Putamen (tissue), 1 donor: ENCODE measurements around the gene USP53.
"Not testable (repeated sequence)": the region's sequence is repeated elsewhere in the genome, so short reads cannot be mapped to it uniquely, and the experiment has no call there.

Experiments used
- DNase-seq: peaks from one replicate; pipeline ENCODE4 v3.0.0-alpha.2; 2016; ENCODE audit warnings: low spot score

USP53 gene

DNA sequence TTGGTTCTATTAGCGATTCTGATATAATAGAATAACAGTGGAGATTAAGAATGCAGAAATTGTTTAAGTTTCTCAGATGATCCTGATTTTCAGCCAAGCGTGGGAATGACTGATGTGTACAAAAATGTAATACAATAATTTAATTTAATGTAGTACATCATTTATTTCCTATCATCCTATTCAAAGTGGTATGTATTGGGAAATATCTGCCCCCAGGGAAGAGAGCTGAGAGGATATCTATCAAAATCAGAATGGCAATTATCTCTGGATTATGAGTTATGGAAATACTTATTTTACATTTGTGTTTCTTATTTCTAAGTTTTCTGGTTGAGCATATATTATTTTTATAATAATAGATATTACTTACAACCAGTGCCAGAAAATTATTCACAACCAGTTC, 105.5 kb downstream of the USP53 start:
- no peak for DNase-seq

DNA sequence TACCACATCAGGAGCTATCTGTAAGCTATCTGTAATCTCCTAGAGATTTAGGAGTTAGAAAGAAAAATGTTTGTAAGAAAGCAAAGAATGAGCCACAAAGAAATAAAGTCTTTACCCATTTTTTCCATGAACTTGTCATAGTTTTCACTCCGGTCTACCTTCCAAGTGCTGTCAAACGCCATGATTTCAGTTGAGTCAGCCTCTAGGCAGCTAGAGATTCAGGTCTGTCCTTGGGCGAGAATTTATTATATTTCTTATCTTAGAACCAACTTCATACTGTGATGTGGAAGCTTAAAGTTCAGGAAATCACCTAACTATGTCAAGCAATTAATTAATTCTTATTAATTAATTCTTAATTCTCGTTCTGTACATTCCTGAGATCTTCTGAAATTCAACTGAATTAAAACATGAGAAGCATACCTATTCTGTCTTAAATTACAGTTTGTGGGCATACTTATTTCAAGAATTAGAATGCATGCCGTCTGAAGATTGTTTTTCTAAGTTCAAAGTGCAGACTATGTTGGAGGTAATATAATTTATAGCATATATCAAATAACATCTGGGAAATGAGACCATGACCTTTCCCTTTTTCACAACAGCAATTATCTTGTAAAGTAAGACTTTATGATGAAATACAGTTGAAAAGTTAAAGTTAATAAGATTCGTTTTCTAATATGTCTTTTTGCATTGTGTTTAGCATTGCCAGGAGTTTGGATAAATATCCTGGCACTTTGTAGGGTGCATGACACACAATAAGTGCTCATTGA, 109.6 kb downstream of the USP53 start, which contains the start of gene FABP2:
Gene FABP2 (minus strand): TSS at position 218 of the 767 bp plus-strand sequence. CDS start 36 bp downstream, at position 182.
- DNase-seq: no peak

- DNase-seq: no peak
These were observed 116.2 kb downstream of the USP53 start for GRCh38 chr4:119328695-119329094.

DNA sequence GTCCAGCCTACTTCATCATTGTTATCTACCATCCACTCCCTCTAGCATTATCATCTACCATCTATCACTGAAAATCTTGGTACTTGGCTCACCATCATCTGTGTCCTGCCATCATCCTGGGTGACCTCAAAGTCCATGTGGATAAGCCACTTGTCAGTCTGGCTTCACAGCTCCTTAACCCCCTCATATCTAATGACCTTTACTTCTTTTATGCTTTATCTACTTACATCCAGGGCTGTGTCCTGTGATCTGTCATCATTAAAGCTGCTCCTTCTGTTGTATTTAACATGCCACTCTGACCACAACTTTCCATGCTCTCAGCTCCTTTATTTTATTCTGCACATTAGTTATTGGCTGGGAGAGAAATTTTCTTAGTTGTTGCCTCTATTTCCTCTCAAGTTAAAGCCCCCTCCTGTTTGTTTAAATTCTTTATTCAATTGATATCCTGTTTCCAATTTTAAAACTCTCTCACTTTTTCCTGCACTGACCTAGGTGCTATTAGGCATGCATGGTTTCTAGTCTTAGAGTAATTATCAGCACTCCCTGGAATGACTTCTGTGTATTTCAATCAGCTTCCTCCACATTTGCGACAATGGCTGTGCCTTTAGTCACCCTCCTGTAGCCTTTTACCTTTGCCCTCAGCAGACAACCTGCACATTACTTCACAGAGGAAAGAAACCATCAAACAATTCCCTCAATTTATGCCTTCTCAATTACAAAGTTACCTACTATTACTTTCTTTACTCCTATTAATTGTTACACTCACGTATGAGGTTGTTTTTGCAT, 117.5 kb downstream of the USP53 start:
- no peak for DNase-seq

DNA sequence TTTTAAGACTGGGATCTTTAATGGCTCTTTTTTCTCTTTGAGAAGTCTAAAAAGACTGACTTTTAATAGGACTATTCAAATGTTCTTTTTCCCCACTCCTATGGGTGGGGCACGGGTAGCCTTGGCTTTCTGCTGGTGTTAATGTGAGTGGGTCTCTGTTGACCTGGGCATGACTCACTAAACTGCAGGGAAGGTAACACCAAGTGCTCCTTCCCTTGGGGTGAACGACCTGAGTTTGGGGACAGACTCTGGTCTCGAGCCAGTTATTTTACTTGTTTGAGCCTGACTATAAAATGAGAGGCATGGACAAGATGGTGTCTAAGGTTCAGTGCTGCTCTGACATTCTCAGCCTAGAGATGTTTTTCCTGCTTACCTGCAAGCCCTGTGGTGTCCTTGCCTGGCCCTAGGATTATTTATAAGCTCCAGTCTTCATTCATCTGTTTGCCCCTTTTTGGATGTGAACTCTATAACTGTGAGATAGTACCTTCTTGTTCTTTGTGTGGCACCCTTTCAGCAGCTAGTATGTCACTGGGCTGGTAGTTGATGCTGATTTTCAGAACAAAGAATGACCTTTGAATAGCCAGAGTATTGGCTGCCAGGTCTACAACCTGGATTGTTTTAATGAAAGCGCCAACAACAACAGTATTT, 123.9 kb downstream of the USP53 start:
- not testable (repeated sequence) for DNase-seq

DNA sequence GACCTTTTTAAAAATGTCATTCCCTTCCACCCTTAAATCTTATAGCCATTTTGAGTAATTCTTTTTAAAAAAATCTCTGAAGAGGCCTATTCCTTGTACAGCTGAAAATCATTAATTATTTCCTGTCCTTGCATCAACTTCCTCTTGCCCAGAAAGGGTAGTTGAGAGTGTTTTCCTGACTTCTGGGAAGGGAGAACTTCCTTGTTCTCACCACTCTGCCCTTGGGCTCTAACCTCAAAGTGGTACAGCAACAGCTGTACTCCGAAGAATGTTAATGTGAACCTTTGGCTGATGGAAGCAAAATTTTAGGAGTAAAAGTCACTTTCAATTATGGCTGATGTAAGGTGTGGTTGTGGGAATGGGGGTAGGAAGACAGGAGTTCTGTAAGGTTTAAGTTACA, 124.5 kb downstream of the USP53 start:
- no peak for DNase-seq

DNA sequence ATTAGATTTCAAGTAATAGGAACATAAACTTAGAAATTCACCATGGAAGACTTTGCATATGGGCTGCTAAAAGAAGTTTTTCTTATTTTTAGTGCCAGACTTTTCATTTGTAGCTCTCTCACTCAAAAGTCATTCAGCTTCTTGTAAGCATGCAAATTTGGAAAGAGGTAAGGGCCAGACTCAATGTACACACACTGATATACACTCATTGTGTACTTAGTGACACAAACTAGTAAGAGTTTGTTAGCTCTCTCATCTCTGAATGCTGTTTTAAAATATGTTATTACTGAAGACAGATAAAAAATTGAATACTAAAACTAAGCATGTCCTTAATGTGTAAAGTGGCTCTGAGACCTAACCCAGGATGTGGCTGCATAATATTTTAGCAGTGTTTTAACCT, 127.4 kb downstream of the USP53 start:
- not testable (repeated sequence) for DNase-seq

- DNase-seq: not testable (repeated sequence)
These were observed 130.8 kb downstream of the USP53 start for GRCh38 chr4:119343293-119343692.
